Measurements from ENCODE around the gene PSMD2. TPM values are rescaled to one million over a fixed set of nuclear protein-coding genes. Genes with fewer than 3 reads are reported as not detected.

The PSMD2 gene
- total RNA-seq, 1 donor from 2014 or later = 504 TPM

DNA sequence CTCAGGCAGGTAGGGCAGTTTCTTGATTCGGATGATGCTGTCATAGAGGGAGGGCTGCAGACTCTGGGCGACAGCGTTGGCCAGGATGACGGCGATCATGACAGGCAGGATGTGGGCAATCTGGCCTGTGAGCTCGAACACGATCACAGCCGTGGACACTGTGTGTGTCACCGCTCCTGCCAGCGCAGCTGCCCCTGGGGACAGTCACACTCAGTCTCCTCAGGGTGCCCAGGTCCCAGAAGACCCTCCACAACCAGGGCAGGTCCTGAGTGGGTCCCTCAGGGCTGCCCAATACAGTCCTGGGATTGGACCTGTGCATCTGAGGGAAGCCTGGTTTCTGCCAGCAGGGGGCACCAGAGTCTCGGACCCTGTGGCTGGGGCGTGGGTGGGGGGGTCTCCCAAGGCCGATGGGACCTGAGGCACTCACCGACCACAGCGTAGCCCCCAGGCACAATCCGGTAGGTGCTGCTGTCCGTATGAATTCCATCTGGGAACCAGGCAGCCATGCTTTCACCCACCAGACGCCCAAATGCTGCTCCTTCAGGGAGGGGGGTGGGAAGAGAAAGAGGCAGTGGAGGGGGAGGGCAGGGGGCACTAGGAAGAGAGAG, 55.2 kb downstream of the PSMD2 start:
- DNase-seq (ENCODE audit: extremely low read depth, low read depth, low spot score) = no peak

DNA sequence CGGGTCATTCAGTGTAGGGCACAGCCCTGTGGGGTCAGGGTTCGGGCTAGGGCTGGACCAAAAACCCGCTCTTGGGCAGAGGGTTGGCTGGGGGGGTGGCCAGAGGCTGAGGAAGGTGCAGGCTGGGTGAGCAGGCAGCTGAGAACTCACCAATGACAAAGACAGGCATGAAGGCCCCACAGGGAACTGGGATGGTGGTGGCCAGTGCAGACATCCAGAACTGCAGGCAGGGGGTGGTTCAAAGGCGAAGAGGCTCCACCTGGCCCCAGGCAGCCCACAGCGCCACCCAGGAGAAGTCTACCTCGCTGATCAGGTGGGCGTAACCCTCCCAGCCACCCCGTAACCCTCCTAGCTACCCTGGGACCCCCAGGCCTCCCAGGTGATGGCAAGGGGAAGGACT, 55.7 kb downstream of the PSMD2 start:
- no peak for DNase-seq (ENCODE audit: extremely low read depth, low read depth, low spot score)

DNA sequence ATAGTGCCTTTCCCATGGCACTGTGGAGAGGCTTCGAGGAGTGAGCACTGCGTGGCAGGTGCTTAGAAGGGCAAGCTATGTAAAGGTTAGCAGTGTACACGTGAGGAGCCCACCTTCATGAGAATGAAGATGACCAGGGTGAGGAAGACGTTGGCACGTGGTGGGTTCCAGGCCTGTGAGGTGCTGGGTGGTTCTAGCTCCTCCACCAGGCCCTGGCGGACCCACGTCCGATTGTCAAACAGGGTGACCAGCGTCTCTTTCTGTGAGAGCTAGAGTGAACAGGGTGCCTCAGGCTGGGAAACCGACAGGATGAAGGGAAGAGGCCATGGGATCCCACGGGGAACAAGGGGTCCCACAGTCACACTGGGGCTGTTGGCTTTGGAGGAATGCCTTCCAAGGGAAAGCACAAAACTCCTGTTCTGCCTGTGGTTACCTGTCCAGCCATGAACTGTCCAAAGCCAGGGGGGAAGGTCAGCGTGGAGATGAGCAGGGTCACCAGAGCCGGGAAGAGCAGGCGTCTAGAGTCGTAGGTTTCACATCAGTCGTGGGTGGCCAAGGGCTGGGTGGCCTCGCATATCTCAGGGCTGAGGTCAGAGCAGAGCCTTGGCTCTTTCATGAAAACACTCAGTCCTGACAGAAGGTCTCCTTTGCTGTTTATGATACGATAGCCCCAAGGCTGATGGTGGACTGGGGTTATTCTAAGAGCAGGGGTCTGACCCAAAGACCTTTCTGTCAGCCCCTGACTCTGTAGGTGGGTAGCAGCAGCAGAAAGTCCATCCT, 56.4 kb downstream of the PSMD2 start:
- no peak for DNase-seq (ENCODE audit: extremely low read depth, low read depth, low spot score)

DNA sequence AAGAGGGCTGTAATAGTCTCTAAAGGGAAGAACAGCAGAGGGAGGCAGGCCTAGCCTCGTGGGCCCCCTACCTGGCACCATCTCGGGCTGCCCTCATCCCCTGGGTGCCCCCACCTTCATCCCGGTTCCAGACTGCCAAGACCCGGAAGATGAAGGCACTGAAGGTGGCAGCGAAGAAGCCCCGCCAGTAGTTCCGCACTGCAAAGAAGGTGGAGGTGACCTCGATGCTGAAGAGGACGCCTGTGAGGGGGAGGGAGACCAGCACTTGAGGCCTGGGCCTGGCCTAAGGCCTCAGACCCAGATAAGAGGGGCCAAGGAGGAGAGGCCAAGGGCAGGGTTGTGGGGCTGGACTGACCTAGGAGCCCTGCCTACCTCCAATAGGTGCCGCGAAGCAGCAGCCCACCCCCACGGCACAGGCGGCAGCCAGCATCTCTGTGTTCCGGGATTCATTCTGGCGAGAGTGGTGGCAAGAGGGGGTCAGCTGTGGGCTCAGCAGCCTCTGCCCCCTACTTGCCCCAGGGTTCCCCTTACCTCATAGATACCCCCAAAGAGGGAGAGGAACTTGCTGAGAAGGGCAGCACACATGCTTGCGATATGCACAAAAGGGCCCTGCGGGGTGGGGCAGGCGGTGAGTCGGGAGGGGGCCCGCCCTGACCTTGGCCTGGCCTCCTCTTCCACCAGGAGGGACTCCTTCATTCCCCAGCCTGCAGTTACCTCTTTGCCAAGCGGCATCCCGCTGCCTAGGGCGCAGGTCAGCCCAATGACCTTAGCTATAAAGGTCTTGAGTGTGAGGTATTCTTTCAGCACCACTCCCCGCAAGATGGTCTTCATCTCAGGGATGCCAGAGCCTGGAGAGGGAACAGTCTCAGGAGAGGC, 58.4 kb downstream of the PSMD2 start:
- DNase-seq (ENCODE audit: extremely low read depth, low read depth, low spot score) = no peak

GRCh38 chr3:184358124-184358767, 59.2 kb downstream of the PSMD2 start:
- DNase-seq (ENCODE audit: extremely low read depth, low read depth, low spot score) = no peak

Other genes with a start within 250 kb of the PSMD2 start
- gene HTR3C, start 246.2 kb upstream of the PSMD2 start, total RNA-seq = not detected in 2 replicates
- gene HTR3E, start 202.2 kb upstream of the PSMD2 start, total RNA-seq = not detected in 2 replicates
- gene EIF2B5, start 163.9 kb upstream of the PSMD2 start, total RNA-seq = 21.1 and 29.8 TPM in 2 replicates
- gene DVL3, start 143.9 kb upstream of the PSMD2 start, total RNA-seq = 42.3 and 47.1 TPM in 2 replicates
- 404 and 435 TPM in 2 replicates for gene AP2M1, start 124.4 kb upstream of the PSMD2 start, total RNA-seq
- 41.5 and 65.8 TPM in 2 replicates for gene ABCF3, start 113.0 kb upstream of the PSMD2 start, total RNA-seq
- 0.19 and 1.3 TPM in 2 replicates for gene VWA5B2, start 69.7 kb upstream of the PSMD2 start, total RNA-seq
- 68.3 and 72.4 TPM in 2 replicates for gene ALG3, start 50.3 kb upstream of the PSMD2 start, total RNA-seq
- 3.1 and 5.8 TPM in 2 replicates for gene EEF1AKMT4, start 49.6 kb upstream of the PSMD2 start, total RNA-seq
- 0.58 TPM in 1 of 2 replicates, not detected in the other for gene CAMK2N2, start 37.7 kb upstream of the PSMD2 start, total RNA-seq
- not detected in 2 replicates for gene ECE2, start 23.2 kb upstream of the PSMD2 start, total RNA-seq
- gene EIF4G1, start 15.4 kb downstream of the PSMD2 start, total RNA-seq = 424 and 473 TPM in 2 replicates
- gene FAM131A, start 38.4 kb downstream of the PSMD2 start, total RNA-seq = 30.9 and 36.8 TPM in 2 replicates
- gene CLCN2, start 62.4 kb downstream of the PSMD2 start, total RNA-seq = 3.3 and 3.6 TPM in 2 replicates
- 74.7 and 97.7 TPM in 2 replicates for gene POLR2H, start 62.5 kb downstream of the PSMD2 start, total RNA-seq
- not detected in 2 replicates for gene THPO, start 79.0 kb downstream of the PSMD2 start, total RNA-seq
- 0.78 and 1.9 TPM in 2 replicates for gene CHRD, start 80.8 kb downstream of the PSMD2 start, total RNA-seq